Calu3 (cell line): ENCODE data around the gene TMEM108. TPM values are rescaled to one million over a fixed set of nuclear protein-coding genes. Genes with fewer than 3 reads are reported as not detected.

Source experiments
- BruUV-seq: library from RNA; stranded (reverse); fragments of 400-500 nt; replicated peaks from 2 replicates; lab custom pipeline; 2021; lab: Mats Ljungman, UMichigan
- CTCF ChIA-PET: fragments of 300-600 bp; sonication (Branson Sonifier 250); formaldehyde crosslinking; loops from one replicate; lab custom pipeline; 2022; ENCODE audit warnings: antibody characterized with exemption; lab: Charles Lee
- DNase-seq: peaks from one replicate; pipeline ENCODE4 v3.0.0; 2022
- H3K27ac Mint-ChIP-seq: one replicate; pipeline ENCODE4 v1.8.0; 2022; ENCODE audit warnings: mixed read lengths; ENCODE audit not compliant: unreplicated experiment
- H3K27me3 Mint-ChIP-seq: one replicate; pipeline ENCODE4 v1.8.0; 2022; ENCODE audit warnings: mixed read lengths; ENCODE audit not compliant: unreplicated experiment
- H3K36me3 Mint-ChIP-seq: one replicate; pipeline ENCODE4 v1.8.0; 2022; ENCODE audit warnings: mild to moderate bottlenecking, moderate library complexity, mixed read lengths; ENCODE audit not compliant: insufficient read depth, unreplicated experiment
- H3K4me1 Mint-ChIP-seq: one replicate; pipeline ENCODE4 v1.8.0; 2022; ENCODE audit warnings: mild to moderate bottlenecking, low read depth, mixed read lengths; ENCODE audit not compliant: unreplicated experiment
- H3K4me3 Mint-ChIP-seq: one replicate; pipeline ENCODE4 v1.8.0; 2022; ENCODE audit warnings: mild to moderate bottlenecking, low read depth, moderate library complexity, mixed read lengths; ENCODE audit not compliant: unreplicated experiment
- H3K9me3 Mint-ChIP-seq: one replicate; pipeline ENCODE4 v1.8.0; 2022; ENCODE audit warnings: low read depth, mixed read lengths; ENCODE audit not compliant: unreplicated experiment
- CTCF ChIP-seq: fragments of 200-600 bp; IDR thresholded peaks from one replicate; pipeline ENCODE4 v1.8.0; 2022; ENCODE audit warnings: antibody characterized with exemption; ENCODE audit not compliant: unreplicated experiment
- intact Hi-C: fragments of 100-400 bp; cut with micrococcal nuclease; formaldehyde crosslinking; loops from one replicate; pipeline ENCODE4 v1.10.0; 2022; ENCODE audit not compliant: unreplicated experiment
- total RNA-seq: library from RNA; stranded (reverse); gene quantifications from 2 replicates; pipeline ENCODE4 v1.2.3, GENCODE V29; 2022

TMEM108 gene
- total RNA-seq, 1 experiment from 2014 or later, result not detected

DNA sequence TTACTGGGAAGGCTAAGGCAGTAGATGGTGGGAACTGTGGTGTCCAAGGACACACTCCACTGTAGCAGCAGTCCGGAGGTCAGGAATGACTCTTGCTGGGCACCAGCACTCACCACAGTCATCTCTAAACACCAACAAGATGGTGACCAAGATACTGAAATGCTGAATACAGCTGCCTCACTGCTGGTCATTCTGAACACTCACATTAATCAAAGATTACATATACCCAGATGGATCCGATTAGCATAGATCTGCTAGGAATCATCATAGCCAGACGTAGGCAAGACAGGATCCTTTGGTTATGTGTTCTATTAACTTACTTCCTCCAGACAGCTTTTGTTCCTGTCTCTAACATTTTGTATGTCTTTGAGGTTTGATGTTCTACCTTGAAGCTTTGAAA, 226.7 kb downstream of the TMEM108 start:
- Mint-ChIP-seq H3K9me3 (no peaks in the 10 kb centered on the region), H3K4me1 (peaks cover 7% of the 10 kb centered on the region), H3K27ac (no peak overlapping the region), H3K4me3 (no peak overlapping the region), H3K36me3 (no peaks in the 10 kb centered on the region), H3K27me3 (peaks cover 99% of the 10 kb centered on the region)
- no TSS peak for BruUV-seq
- no peak for TF ChIP-seq CTCF
- no peak for DNase-seq
- CTCF ChIA-PET, result interaction anchor here (0.7 kb wide), 1 partner anchor 105 kb away, joined by 4 read pairs; no protein-coding TSS in a partner anchor
- intact Hi-C loops, result loop anchor here (5.0 kb wide), 1 partner anchor 223 kb away; no protein-coding TSS in a partner anchor

DNA sequence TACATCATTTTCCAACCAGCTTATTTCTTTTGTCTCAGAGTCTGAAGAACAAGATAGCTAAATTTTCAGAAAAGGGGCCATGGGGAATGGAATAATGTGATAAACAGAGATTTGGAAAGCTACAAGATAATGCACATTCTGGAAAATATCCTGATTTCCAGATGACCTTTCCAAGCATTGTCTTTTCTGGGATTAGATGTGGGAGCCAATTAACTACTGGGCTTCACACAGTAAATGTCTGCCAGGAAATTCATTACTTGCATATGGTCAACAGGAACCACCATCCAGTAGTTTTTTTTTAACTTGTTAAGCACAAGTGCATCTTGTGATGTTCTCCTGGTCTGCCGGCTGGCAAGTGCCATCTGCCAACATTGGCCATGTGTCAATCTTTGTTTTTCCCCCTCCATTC, 230.5 kb downstream of the TMEM108 start:
- Mint-ChIP-seq H3K4me1 (peaks cover 9% of the 10 kb centered on the region), H3K36me3 (no peaks in the 10 kb centered on the region), H3K27me3 (peaks cover 87% of the 10 kb centered on the region), H3K9me3 (no peaks in the 10 kb centered on the region), H3K27ac (no peak overlapping the region), H3K4me3 (no peak overlapping the region)
- CTCF ChIA-PET, result no interaction called here
- no TSS peak for BruUV-seq
- no peak for DNase-seq
- TF ChIP-seq CTCF, result no peak
- intact Hi-C loops, result loop anchor here (5.0 kb wide), 1 partner anchor 226 kb away; no protein-coding TSS in a partner anchor

DNA sequence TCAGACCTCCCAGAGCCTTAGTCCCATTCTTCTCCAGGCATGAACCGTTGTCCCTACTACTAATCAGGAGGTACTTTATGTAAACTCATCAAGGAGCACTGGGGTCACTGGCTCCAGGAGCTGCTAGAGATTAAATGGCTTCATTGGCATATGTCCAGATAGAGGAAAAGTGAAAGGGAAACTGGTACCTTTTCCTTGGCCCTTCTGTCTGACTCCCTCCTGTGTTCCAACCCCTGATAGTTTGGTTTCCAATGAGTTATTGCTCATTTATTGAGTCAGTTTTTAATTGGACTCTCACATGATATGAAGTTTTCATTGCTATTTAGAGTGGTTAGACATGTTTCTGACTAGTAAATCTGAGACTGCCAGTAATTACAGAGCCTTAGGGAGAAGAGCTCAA, 231.2 kb downstream of the TMEM108 start:
- no peaks in the 10 kb centered on the region for H3K36me3 Mint-ChIP-seq
- intact Hi-C loops, result loop anchor here (5.0 kb wide), 1 partner anchor 227 kb away; no protein-coding TSS in a partner anchor
- no peak for TF ChIP-seq CTCF
- no TSS peak for BruUV-seq
- H3K27me3 Mint-ChIP-seq, result peaks cover 87% of the 10 kb centered on the region
- no peaks in the 10 kb centered on the region for H3K9me3 Mint-ChIP-seq
- H3K4me3 Mint-ChIP-seq, result no peak overlapping the region
- CTCF ChIA-PET, result no interaction called here
- no peak for DNase-seq
- peaks cover 16% of the 10 kb centered on the region for H3K4me1 Mint-ChIP-seq
- H3K27ac Mint-ChIP-seq, result no peak overlapping the region

GRCh38 chr3:133270631-133271030, 232.4 kb downstream of the TMEM108 start:
- Mint-ChIP-seq H3K4me3 (no peak overlapping the region), H3K27me3 (peaks cover 79% of the 10 kb centered on the region), H3K27ac (no peak overlapping the region), H3K36me3 (no peaks in the 10 kb centered on the region), H3K4me1 (peaks cover 17% of the 10 kb centered on the region), H3K9me3 (no peaks in the 10 kb centered on the region)
- no peak for TF ChIP-seq CTCF
- CTCF ChIA-PET, result interaction anchor here (0.7 to 1.2 kb wide), 3 partner anchors 78 to 169 kb away, joined by 3 to 7 read pairs (median 3); no protein-coding TSS in a partner anchor
- intact Hi-C loops, result no loop called here
- no TSS peak for BruUV-seq
- DNase-seq, result no peak
